Large intestine (tissue), 3 donors: ENCODE measurements around the gene P2RY8. TPM values are rescaled to one million over a fixed set of nuclear protein-coding genes. Genes with fewer than 3 reads are reported as not detected.

Experiments used
- DNase-seq, 2 donors: peaks; one replicate each; pipeline versions ENCODE4 v3.0.0 to v3.0.0-alpha.2; 2013
- H3K27ac ChIP-seq: one replicate; pipeline ENCODE4 v1.5.1; 2013; ENCODE audit warnings: low read length
- H3K27me3 ChIP-seq: 2 replicates; pipeline ENCODE4 v1.6.1; 2013; ENCODE audit warnings: low read length; ENCODE audit not compliant: control insufficient read depth, insufficient read depth
- H3K36me3 ChIP-seq: 2 replicates; pipeline ENCODE4 v1.6.1; 2013; ENCODE audit warnings: low read length; ENCODE audit not compliant: control insufficient read depth, insufficient read depth
- H3K4me1 ChIP-seq: one replicate; pipeline ENCODE4 v1.6.1; 2013; ENCODE audit warnings: low read length; ENCODE audit not compliant: control insufficient read depth, insufficient read depth
- H3K4me3 ChIP-seq: one replicate; pipeline ENCODE4 v1.5.1; 2013; ENCODE audit warnings: low read length
- H3K9me3 ChIP-seq: one replicate; pipeline ENCODE4 v1.6.1; 2013; ENCODE audit warnings: mild to moderate bottlenecking, low read depth, low read length, moderate library complexity; ENCODE audit not compliant: control insufficient read depth
- WGBS: methylation state at CpG from one replicate; pipeline ENCODE4 v1.1.5; 2013; ENCODE audit warnings: low lambda C conversion rate; ENCODE audit not compliant: insufficient coverage; 5-methylcytosine and 5-hydroxymethylcytosine counted together
- polyA plus RNA-seq: library from polyadenylated mRNA; unstranded; fragments of 120-200 nt; gene quantifications from one replicate; pipeline ENCODE4 v1.2.1, GENCODE V29; 2013

P2RY8 gene
- polyA plus RNA-seq, 1 donor: 1.6 TPM

GRCh38 chrX:1520350-1520749, 16.6 kb downstream of the P2RY8 start:
- H3K27ac ChIP-seq: no peak overlapping the region
- no peak overlapping the region for H3K4me3 ChIP-seq
- WGBS: 56% methylated on average over 2 of the region's 2 CpGs
- DNase-seq: no peak
- no peaks in the 10 kb centered on the region for H3K36me3 ChIP-seq
- H3K9me3 ChIP-seq: peaks cover 4% of the 10 kb centered on the region
- no peaks in the 10 kb centered on the region for H3K27me3 ChIP-seq
- no peaks in the 10 kb centered on the region for H3K4me1 ChIP-seq

DNA sequence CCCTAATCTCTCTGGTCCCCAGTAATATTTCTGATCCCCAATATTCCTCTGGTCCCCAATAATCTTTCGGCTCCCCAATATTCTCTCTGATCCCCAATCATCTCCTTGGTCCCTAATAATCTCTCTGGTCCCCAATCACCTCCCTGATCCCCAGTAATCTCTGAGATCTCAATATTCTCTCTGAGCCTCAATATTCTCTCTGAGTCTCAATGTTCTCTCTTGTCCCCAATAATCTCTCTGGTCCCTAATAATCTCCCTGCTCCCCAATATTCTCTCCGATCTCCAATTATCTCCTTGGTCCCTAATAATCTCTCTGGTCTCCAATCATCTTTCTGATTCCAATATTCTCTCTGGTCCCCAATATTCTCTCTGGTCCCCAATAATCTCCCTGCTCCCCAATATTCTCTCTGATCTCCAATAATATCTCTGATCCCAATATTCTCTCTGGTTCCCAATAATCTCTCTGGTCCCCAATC, 17.9 kb downstream of the P2RY8 start:
- Histone ChIP-seq H3K4me3 (no peak overlapping the region), H3K36me3 (no peaks in the 10 kb centered on the region), H3K9me3 (peaks cover 4% of the 10 kb centered on the region), H3K4me1 (no peaks in the 10 kb centered on the region), H3K27ac (no peak overlapping the region), H3K27me3 (no peaks in the 10 kb centered on the region)
- DNase-seq: no peak
- WGBS: 100% methylated on average over 2 of the region's 2 CpGs

- DNase-seq: no peak
- WGBS: 100% methylated on average over 1 of the region's 1 CpG
- H3K27ac ChIP-seq: no peak overlapping the region
- H3K27me3 ChIP-seq: no peaks in the 10 kb centered on the region
- no peaks in the 10 kb centered on the region for H3K36me3 ChIP-seq
- H3K4me3 ChIP-seq: no peak overlapping the region
- H3K9me3 ChIP-seq: peaks cover 4% of the 10 kb centered on the region
- H3K4me1 ChIP-seq: no peaks in the 10 kb centered on the region
Observed at GRCh38 chrX:1518512-1518911, 18.5 kb downstream of the P2RY8 start.

GRCh38 chrX:1516596-1517104, 20.3 kb downstream of the P2RY8 start:
- Histone ChIP-seq H3K27me3 (no peaks in the 10 kb centered on the region), H3K9me3 (peaks cover 4% of the 10 kb centered on the region), H3K4me3 (no peak overlapping the region), H3K4me1 (no peaks in the 10 kb centered on the region), H3K27ac (no peak overlapping the region), H3K36me3 (no peaks in the 10 kb centered on the region)
- WGBS: no CpG with 5 or more reads among the region's 9 CpGs
- no peak for DNase-seq

DNA sequence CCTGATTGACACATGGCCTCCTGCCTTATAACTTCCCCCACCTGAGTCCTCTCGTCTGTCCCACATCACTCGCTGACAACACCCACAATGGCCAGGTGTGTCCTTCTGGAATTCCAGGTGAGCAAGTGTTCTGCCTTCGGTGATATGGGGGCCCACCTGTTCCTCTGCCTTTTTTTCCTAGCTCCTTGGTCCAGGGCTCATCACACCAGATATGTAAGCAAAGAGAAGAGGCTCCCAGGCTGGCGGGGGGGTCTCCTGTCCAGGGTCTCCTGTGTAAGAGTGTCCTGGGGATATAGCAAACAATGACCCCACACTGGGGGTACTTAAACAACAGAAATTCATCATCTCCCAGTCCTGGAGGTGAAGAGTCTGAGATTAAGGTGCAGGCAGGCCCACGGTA, 25.2 kb downstream of the P2RY8 start:
- H3K36me3 ChIP-seq: no peaks in the 10 kb centered on the region
- no peaks in the 10 kb centered on the region for H3K27me3 ChIP-seq
- WGBS: no CpG with 5 or more reads among the region's 5 CpGs
- peaks cover 3% of the 10 kb centered on the region for H3K9me3 ChIP-seq
- no peak for DNase-seq
- no peaks in the 10 kb centered on the region for H3K4me1 ChIP-seq
- H3K27ac ChIP-seq: no peak overlapping the region
- H3K4me3 ChIP-seq: no peak overlapping the region

- DNase-seq: no peak
- WGBS: 57% methylated on average over 2 of the region's 5 CpGs
Observed at GRCh38 chrX:1511150-1511549, 25.8 kb downstream of the P2RY8 start.

GRCh38 chrX:1507511-1508463, 29.2 kb downstream of the P2RY8 start:
- no peak overlapping the region for H3K27ac ChIP-seq
- no peak for DNase-seq
- H3K36me3 ChIP-seq: no peaks in the 10 kb centered on the region
- no peak overlapping the region for H3K4me3 ChIP-seq
- H3K27me3 ChIP-seq: no peaks in the 10 kb centered on the region
- no CpG with 5 or more reads among the region's 40 CpGs for WGBS
- no peaks in the 10 kb centered on the region for H3K4me1 ChIP-seq
- H3K9me3 ChIP-seq: peaks cover 3% of the 10 kb centered on the region

More at GRCh38 chrX:1511150-1511549, 25.8 kb downstream of the P2RY8 start:
- H3K4me1 ChIP-seq: no peaks in the 10 kb centered on the region
- H3K9me3 ChIP-seq: peaks cover 3% of the 10 kb centered on the region
- H3K36me3 ChIP-seq: no peaks in the 10 kb centered on the region
- H3K27ac ChIP-seq: no peak overlapping the region
- no peaks in the 10 kb centered on the region for H3K27me3 ChIP-seq
- H3K4me3 ChIP-seq: no peak overlapping the region

DNA sequence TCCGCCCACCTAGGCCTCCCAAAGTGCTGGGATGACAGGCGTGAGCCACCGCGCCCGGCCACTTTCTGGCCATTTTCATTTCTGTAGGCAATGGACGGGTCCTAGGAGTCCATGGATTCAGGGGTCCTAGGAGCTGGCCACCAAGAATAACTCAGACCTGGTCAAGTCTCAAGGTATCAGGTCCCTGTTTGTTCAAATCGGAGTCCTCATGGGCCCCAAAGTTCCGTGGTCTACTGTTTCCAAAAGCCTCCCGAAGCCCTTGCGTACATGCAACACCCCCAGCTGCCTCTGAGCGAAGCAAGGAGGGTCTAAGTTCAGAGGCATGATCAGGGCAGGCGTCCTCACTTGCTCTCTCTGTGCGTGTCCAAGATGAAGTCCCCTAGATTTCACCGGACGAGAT, 30.1 kb downstream of the P2RY8 start:
- Histone ChIP-seq H3K4me1 (no peaks in the 10 kb centered on the region), H3K27me3 (no peaks in the 10 kb centered on the region), H3K36me3 (no peaks in the 10 kb centered on the region), H3K27ac (no peak overlapping the region), H3K9me3 (peaks cover 3% of the 10 kb centered on the region), H3K4me3 (no peak overlapping the region)
- WGBS: no CpG with 5 or more reads among the region's 15 CpGs
- no peak for DNase-seq

- no peak for DNase-seq
- no peaks in the 10 kb centered on the region for H3K36me3 ChIP-seq
- H3K4me3 ChIP-seq: no peak overlapping the region
- no peak overlapping the region for H3K27ac ChIP-seq
- H3K4me1 ChIP-seq: no peaks in the 10 kb centered on the region
- no peaks in the 10 kb centered on the region for H3K27me3 ChIP-seq
- WGBS: no CpG with 5 or more reads among the region's 8 CpGs
- H3K9me3 ChIP-seq: peaks cover 3% of the 10 kb centered on the region
Observed at GRCh38 chrX:1502853-1503252, 34.1 kb downstream of the P2RY8 start.

- Histone ChIP-seq H3K9me3 (no peaks in the 10 kb centered on the region), H3K36me3 (no peaks in the 10 kb centered on the region), H3K27me3 (no peaks in the 10 kb centered on the region), H3K27ac (no peak overlapping the region), H3K4me1 (no peaks in the 10 kb centered on the region), H3K4me3 (no peak overlapping the region)
- WGBS: no CpG with 5 or more reads among the region's 12 CpGs
- no peak for DNase-seq
Observed at GRCh38 chrX:1502241-1502640, 34.7 kb downstream of the P2RY8 start.
